Hematopoietic multipotent progenitor cell treated with erythropoietin and hydrocortisone succinate and interleukin-3 and kit ligand, for 6 days (in vitro differentiated cells): ENCODE data around the gene UCHL1.
"Not testable (repeated sequence)": the region's sequence is repeated elsewhere in the genome, so short reads cannot be mapped to it uniquely, and the experiment has no call there.

Experiments
- DNase-seq: peaks from one replicate; pipeline ENCODE4 v3.0.0-alpha.2; 2015

UCHL1 gene

DNA sequence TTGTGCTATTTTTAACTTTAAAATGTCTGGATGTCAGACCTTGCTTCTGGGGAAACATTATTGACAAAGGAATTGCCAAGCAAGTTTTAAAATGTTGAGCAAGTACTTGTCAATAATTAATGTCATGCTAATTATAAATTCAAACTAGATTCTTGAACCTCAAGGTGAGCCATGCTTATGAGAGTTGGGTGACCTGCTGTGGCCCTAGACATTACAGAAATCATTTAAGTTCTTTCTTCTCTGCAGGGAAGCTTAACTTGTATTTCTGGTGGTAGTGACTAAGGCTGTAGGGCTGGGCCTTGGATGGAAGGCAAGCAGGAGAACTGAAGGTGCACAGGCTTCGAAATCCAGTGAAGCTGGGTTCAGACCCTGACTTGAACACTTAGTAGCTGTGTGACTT is 14.8 kb upstream of the UCHL1 start:
- DNase-seq, result no peak

- DNase-seq, result no peak
Observed at GRCh38 chr4:41245983-41246382, 10.7 kb upstream of the UCHL1 start.

DNA sequence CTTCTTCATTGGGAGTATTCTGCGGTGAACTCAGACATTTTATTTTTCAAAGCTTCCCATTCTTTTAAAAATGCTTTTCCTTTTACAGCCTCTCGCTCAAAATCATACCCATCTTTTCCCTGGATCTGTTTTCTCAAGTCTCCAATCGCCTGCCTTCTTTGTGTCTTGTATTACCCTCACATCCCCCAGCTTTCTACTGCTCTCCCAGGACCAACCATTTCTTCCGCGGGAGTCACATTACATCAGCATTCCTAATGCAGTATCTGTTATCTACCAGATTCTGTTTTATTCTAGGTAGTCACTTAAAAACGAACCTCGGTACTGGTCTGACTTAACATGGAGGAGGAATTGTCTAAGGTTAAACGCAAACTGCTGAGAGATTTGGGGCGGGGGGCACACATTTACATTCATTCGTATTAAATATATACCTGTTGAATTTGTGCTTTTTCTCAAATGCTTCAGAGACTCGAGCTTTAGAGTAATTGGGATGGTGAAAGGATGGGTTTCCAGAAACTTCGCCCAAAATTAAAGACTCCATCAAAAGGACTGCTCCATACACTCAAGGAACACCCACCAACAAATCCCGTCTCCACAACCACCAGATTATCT is 493 bp upstream of the UCHL1 start:
- no peak for DNase-seq

GRCh38 chr4:41257257-41257901 is 651 bp downstream of the UCHL1 start:
- DNase-seq, result peak; percentile 69

- peak; percentile 5 for DNase-seq
Observed at GRCh38 chr4:41257906-41258305, 1.2 kb downstream of the UCHL1 start.

DNA sequence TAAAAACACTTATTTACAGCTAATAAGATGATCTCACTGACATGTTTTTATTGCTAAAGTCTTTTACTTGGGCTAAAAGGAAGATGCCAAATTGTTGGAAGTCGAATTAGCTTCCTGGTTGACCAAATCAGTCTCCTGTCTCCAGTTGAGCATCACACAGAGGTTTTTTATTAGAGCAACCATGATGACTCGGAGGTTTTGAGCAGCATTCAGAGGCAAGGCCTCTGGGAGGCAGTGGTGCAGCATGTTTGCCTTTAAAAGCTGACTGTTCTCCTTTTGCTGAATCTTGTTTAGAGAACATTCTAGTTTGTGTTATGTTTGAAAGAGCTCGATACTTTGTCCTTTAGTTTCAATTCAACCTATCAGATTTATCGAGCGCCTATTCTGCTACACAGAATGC is 2.1 kb downstream of the UCHL1 start:
- DNase-seq, result peak; percentile 55

DNA sequence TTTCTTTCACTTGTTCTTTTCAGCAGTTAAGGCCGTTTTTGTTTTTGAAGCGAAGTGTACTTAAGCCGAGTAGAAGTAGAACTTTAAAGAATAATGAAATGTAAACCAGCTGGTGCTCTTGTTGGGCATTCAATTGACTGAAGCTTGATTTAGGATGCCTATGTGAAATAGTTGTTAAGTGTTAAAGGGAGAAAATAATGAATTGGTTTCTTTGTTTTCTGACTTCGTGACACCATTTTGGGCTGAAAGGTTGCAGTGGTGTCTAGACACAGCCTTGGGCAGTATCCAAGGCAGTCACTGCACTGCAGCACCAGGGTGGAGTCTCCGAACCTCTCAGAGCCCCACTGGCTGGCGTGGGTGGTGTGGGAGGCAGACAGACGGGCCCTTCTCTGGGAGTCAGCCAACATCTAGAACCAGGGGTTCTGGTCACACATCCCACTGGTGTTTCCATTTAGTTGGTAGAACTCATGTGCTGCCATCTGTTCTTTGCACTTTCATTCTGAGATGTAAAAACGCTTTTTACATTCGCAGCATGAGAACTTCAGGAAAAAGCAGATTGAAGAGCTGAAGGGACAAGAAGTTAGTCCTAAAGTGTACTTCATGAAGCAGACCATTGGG is 3.5 kb downstream of the UCHL1 start:
- no peak for DNase-seq

- no peak for DNase-seq
Observed at GRCh38 chr4:41262198-41262597, 5.5 kb downstream of the UCHL1 start.

- no peak for DNase-seq
Observed at GRCh38 chr4:41264212-41264611, 7.5 kb downstream of the UCHL1 start.

- DNase-seq, result no peak
Observed at GRCh38 chr4:41267997-41268396, 11.3 kb downstream of the UCHL1 start.

DNA sequence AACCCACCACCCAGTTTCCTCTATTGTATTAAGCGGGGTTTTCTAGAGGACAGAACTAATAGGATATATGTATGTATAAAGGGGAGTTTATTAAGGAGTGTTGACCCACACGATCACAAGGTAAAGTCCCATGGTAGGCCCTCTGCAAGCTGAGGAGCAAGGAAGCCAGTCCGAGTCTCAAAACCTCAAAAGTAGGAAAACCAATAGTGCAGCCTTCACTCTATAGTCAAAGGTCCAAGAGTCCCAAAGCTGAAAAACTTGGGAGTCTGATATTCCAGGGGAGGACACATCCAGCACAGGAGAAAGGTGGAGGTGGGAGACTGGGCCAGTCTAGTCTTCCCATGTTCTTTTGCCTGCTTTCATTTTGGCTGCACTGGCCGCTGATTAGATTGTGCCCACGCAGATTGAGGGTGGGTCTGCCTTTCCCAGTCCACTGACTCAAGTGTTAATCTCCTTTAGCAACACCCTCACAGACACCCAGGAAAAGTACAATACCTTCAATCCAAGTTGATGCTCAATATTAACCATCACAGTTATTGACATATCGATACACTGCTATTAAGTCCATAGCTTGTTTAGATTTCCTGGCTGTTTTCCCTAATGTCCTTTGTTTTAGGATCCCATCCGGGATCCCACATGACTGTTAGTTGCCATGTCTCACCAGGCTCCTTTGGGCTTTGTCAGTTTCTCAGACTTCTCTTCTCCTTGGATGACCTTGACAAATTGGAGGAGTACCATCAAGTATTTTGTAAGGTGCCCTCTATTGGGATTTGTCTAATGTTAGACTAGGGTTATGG is 12.2 kb downstream of the UCHL1 start:
- no peak for DNase-seq

- DNase-seq, result no peak
Observed at GRCh38 chr4:41269682-41270081, 13.0 kb downstream of the UCHL1 start.

DNA sequence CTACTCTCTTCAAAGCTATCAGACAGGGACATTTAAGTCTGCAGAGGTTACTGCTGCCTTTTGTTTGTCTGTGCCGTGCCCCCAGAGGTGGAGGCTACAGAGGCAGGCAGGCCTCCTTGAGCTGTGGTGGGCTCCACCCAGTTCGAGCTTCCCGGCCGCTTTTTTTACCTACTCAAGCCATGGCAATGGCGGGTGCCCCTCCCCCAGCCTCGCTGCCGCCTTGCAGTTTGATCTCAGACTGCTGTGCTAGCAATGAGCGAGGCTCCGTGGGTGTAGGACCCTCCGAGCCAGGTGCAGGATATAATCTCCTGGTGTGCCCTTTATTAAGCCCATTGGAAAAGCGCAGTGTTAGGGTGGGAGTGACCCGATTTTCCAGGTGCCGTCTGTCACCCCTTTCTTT is 19.2 kb downstream of the UCHL1 start:
- DNase-seq, result not testable (repeated sequence)

- no peak for DNase-seq
Observed at GRCh38 chr4:41280010-41280409, 23.3 kb downstream of the UCHL1 start.

DNA sequence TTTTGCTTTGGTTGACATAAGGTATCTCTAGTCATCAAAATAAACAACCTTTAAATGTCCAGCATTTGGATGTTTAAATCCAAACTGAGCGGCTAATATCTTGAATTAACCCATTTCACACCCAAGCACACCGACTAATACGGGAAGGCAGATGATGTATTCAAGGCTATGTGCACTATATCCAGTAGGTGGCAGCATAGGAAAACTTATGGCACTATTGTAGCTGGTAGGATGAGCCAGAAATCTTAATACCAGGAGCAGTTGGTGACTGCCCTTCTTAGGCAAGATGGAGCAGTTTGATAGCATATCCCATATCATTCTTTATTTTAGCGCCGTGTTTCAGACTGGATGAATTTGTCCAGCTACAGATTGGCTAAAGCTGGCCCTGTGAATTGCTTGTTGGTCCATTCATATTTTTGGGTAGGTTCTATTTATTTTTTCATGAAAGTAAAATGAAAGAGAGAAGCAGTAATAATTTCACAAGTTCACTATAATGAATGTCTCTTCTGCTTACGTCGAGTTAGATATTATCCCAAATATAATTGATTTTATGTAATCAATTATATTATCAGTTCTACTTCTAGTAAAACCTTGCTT is 24.4 kb downstream of the UCHL1 start:
- peak; percentile 90 for DNase-seq

GRCh38 chr4:41282366-41282765 is 25.6 kb downstream of the UCHL1 start:
- no peak for DNase-seq

DNA sequence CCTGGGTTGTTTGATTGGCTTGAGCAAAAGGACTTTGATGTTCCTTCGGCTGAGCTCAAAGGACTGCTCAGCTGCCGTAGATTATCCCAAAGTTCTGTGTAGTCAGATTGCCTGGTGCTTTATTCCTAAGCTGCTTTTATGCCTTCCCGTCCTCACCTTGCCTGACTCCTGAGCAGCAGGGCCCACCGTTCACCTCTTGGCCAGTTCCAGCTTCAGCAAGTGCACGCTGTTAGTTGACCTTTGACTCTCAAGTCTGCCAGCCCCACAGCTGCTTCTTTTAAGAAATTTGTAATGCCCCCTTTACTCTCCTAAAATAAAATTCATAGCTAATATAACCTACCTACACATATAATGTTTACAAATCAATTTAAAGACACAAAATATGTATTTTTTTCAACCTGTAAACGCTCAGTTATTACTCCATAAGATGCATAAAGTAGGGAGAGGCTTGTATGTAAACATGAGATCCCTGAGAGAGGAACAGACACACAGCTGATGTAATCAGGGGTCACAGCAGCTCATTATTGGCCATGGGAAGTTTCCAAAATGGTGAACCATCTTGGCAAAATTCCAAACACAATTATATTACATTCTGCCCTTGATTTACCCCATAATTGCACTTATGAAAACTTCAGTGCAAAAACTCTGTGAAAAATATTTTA is 28.6 kb downstream of the UCHL1 start:
- DNase-seq, result no peak

DNA sequence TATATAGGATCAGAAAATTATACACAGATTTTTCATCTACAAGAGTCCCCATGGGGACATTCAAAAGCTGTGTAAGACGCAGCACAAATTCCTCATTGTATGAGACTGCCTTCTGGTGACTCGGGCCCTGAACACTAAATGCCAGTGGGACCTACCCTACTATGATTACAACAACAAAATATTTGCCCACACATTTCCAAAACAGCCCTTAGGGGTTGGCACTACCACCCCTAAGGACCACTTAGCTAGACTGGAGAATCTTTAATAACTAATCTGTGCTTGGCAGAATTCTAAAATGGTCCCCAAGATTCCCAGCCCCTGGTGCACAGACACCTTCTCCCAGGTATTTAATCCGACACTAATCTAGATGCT is 29.1 kb downstream of the UCHL1 start:
- no peak for DNase-seq

DNA sequence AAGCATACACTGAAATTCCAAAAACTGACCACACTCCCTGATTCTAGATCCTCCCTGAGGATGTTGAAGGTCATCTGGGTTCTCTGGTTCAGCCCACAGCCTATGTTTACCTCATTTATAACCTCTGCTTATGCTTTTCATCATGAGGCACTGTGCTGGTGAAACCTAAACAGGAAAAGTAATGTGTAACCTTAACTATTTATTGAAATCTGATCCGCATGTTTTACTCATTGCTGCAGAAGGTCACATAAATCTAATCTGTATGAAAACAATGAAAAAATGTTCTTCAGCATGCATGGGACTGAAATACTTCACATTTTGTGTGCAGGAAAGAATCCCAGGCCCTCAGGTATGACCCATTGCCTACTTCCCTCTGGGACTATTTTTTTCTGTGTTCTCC is 30.3 kb downstream of the UCHL1 start:
- no peak for DNase-seq

DNA sequence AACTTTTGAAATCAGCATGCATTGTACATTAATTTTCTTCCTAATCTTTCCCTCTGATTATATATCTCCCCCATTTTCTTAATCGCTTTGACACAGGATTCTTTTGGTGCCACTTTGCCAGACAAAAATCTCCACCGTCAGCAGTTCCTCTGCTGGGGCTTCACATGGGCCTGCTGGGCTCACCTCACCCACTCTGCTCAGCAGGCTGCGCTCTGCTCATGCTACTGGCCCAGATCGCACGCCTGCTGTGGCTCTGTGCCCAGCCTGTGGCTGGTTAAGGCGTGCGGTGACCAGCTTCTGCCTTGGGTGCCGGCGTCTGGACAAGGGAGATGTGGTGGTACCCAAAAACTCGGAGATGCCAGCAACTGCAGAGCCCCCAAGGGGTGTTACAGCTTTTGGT is 31.1 kb downstream of the UCHL1 start:
- DNase-seq, result no peak

DNA sequence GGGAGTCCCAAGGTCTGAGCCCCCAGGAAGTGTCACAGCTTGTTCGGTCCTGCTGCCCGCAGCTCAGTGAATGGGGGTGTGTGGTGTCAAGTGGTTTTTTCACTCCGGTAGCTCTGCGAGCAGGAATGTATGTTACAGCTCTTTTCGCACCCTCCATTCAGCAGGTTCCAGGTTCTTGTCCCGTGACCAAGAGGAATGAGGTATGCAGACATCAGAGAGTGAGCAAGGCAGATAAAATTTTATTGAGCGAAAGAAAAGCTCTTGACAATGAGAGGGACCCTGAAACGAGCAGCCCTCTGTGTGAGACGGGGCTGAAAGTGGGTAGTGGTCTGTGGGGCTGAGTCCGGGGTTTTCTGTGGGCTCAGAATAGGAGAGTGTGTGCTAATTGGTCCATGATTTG is 31.5 kb downstream of the UCHL1 start:
- no peak for DNase-seq

DNA sequence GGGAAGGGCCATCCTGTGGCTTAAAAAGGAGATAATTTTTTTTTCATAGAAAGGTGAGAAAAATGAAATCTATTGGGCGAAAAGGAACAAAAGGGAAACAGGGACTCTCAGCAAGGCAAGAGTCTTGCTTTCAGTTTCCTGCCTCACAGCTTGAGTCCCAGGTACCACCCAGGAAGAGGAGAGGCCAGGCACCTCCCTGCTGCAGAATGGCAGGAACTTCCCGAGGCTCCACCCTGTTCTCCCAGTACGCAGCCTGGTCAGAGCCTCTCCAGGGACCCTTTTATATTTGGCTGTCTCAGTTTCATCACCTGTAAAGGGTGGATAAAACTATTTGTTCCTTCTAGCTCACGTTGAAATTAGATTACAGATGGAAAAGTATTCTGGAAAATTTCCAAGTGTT is 33.8 kb downstream of the UCHL1 start:
- no peak for DNase-seq
